Endothelial cell of umbilical vein (primary cell): ENCODE measurements around the gene CACNG5.

Source experiments
- CTCF ChIP-seq, 2 donors: IDR thresholded peaks; 1 replicate in 1 of 2; 2 replicates in 1 of 2; pipeline ENCODE4 v1.5.1; 2011; ENCODE audit warnings: low read length in 2 of 2, mild to moderate bottlenecking in 2 of 2, moderate library complexity in 2 of 2, control low read depth in 1 of 2, inconsistent platforms in 1 of 2, low read depth in 1 of 2; ENCODE audit not compliant: insufficient read depth in 1 of 2; ENCODE audit errors: extremely low read depth in 1 of 2
- EZH2 ChIP-seq: IDR thresholded peaks from 2 replicates; pipeline ENCODE4 v1.6.1; 2012; ENCODE audit warnings: borderline replicate concordance, low read depth, mild to moderate bottlenecking, moderate library complexity, low read length, inconsistent platforms; ENCODE audit not compliant: severe bottlenecking
- GATA2 ChIP-seq: IDR thresholded peaks from 2 replicates; pipeline ENCODE4 v1.7.0; 2011; ENCODE audit warnings: low read depth, mild to moderate bottlenecking, moderate library complexity, mixed read lengths, low read length; ENCODE audit not compliant: insufficient read length, insufficient read depth
- JUN ChIP-seq: IDR thresholded peaks from 2 replicates; pipeline ENCODE4 v1.6.1; 2011; ENCODE audit warnings: borderline replicate concordance, low read depth; ENCODE audit not compliant: insufficient read length, insufficient read depth
- POLR2A ChIP-seq: IDR thresholded peaks from 2 replicates; pipeline ENCODE4 v1.6.1; 2012; ENCODE audit warnings: low read depth, mild to moderate bottlenecking, control low read depth, low read length

GRCh38 chr17:66849032-66849655 lies 14.2 kb downstream of the CACNG5 start:
- no peak for TF ChIP-seq JUN
- TF ChIP-seq GATA2 = no peak
- TF ChIP-seq CTCF (IDR thresholded peaks at IDR 0.05; ENCODE audit: extremely low read depth in 1 of 2, insufficient read depth in 1 of 2, low read depth in 1 of 2, low read length in 2 of 2) = no peak
- no peak for TF ChIP-seq POLR2A
- TF ChIP-seq EZH2 = no peak
